Measurements from ENCODE around the gene KRT1.
"Not testable (repeated sequence)": the region's sequence is repeated elsewhere in the genome, so short reads cannot be mapped to it uniquely, and the experiment has no call there.

KRT1 gene

DNA sequence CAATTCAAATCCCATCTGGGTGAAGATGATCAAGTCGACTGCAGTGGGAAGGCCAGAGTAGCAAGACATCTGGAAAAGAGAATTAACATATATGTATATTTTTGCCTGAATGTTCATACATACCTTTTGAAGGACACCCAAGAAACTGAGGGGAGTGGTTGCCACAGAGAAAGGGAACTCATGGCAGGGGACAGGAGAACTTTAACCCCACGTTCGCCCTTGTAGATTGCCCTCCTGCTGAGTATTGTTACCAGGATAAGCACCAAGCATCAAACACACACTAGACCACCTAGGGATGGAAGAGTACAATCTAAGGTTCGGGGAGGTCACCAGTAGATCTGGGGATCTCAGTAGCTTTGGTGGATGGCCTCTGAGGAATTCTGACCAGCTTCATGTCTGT lies 9.7 kb downstream of the KRT1 start:
- Histone ChIP-seq H3K9me3 (replicated peaks; ENCODE audit: low read length) (no peaks in the 10 kb centered on the region), H3K36me3 (ENCODE audit: insufficient read depth, low read length) (no peaks in the 10 kb centered on the region), H3K4me3 (ENCODE audit: low read length) (no peak overlapping the region), H3K4me1 (ENCODE audit: control insufficient read depth, insufficient read depth, low read length) (no peaks in the 10 kb centered on the region), H3K4me2 (ENCODE audit: low read length) (no peak overlapping the region), H3K9ac (ENCODE audit: low read depth, low read length) (no peak overlapping the region), H3K27me3 (ENCODE audit: control insufficient read depth, insufficient read depth, low read length) (peaks cover 63% of the 10 kb centered on the region)

- not testable (repeated sequence) for H3K9me3 ChIP-seq (replicated peaks; ENCODE audit: low read length); H3K4me1 ChIP-seq (ENCODE audit: control insufficient read depth, insufficient read depth, low read length); H3K9ac ChIP-seq (ENCODE audit: low read depth, low read length); H3K4me2 ChIP-seq (ENCODE audit: low read length); H3K36me3 ChIP-seq (ENCODE audit: insufficient read depth, low read length); H3K4me3 ChIP-seq (ENCODE audit: low read length)
- H3K27me3 ChIP-seq (ENCODE audit: control insufficient read depth, insufficient read depth, low read length), result peaks cover 66% of the 10 kb centered on the region
These were observed 10.3 kb downstream of the KRT1 start for GRCh38 chr12:52669941-52670340.

- H3K9ac ChIP-seq (ENCODE audit: low read depth, low read length), result no peak overlapping the region
- no peaks in the 10 kb centered on the region for H3K36me3 ChIP-seq (ENCODE audit: insufficient read depth, low read length)
- no peaks in the 10 kb centered on the region for H3K9me3 ChIP-seq (replicated peaks; ENCODE audit: low read length)
- H3K4me2 ChIP-seq (ENCODE audit: low read length), result no peak overlapping the region
- H3K27me3 ChIP-seq (ENCODE audit: control insufficient read depth, insufficient read depth, low read length), result peaks cover 67% of the 10 kb centered on the region
- no peaks in the 10 kb centered on the region for H3K4me1 ChIP-seq (ENCODE audit: control insufficient read depth, insufficient read depth, low read length)
- H3K4me3 ChIP-seq (ENCODE audit: low read length), result no peak overlapping the region
These were observed 10.8 kb downstream of the KRT1 start for GRCh38 chr12:52669426-52669825.

DNA sequence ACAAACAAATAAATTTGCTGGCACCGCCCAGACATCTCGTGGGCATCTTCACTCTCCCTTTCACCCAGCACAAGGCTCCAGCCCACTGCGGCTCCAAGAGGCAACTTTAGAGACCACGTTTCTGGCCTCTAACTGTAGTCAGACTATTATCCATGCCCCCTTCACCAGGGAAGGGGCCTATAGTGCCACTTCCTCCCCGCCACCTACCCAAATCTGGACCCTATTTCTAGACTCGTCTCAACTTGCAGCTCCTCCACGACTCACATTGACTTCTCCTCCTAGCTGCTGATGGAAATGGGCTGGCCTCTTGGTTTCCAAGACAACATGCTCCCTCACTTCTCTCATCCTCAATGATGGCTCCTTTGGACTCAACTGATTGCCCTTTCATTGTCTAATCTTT lies 12.3 kb downstream of the KRT1 start:
- H3K4me1 ChIP-seq (ENCODE audit: control insufficient read depth, insufficient read depth, low read length), result no peaks in the 10 kb centered on the region
- no peaks in the 10 kb centered on the region for H3K9me3 ChIP-seq (replicated peaks; ENCODE audit: low read length)
- no peak overlapping the region for H3K4me2 ChIP-seq (ENCODE audit: low read length)
- H3K4me3 ChIP-seq (ENCODE audit: low read length), result no peak overlapping the region
- no peaks in the 10 kb centered on the region for H3K36me3 ChIP-seq (ENCODE audit: insufficient read depth, low read length)
- no peak overlapping the region for H3K9ac ChIP-seq (ENCODE audit: low read depth, low read length)
- H3K27me3 ChIP-seq (ENCODE audit: control insufficient read depth, insufficient read depth, low read length), result peaks cover 68% of the 10 kb centered on the region

GRCh38 chr12:52667509-52667908 lies 12.7 kb downstream of the KRT1 start:
- Histone ChIP-seq H3K4me2 (ENCODE audit: low read length) (no peak overlapping the region), H3K36me3 (ENCODE audit: insufficient read depth, low read length) (no peaks in the 10 kb centered on the region), H3K9ac (ENCODE audit: low read depth, low read length) (no peak overlapping the region), H3K27me3 (ENCODE audit: control insufficient read depth, insufficient read depth, low read length) (peaks cover 67% of the 10 kb centered on the region), H3K9me3 (replicated peaks; ENCODE audit: low read length) (no peaks in the 10 kb centered on the region), H3K4me3 (ENCODE audit: low read length) (no peak overlapping the region), H3K4me1 (ENCODE audit: control insufficient read depth, insufficient read depth, low read length) (no peaks in the 10 kb centered on the region)

GRCh38 chr12:52666471-52666870 lies 13.7 kb downstream of the KRT1 start:
- Histone ChIP-seq H3K27me3 (ENCODE audit: control insufficient read depth, insufficient read depth, low read length) (peaks cover 58% of the 10 kb centered on the region), H3K4me2 (ENCODE audit: low read length) (no peak overlapping the region), H3K4me1 (ENCODE audit: control insufficient read depth, insufficient read depth, low read length) (no peaks in the 10 kb centered on the region), H3K4me3 (ENCODE audit: low read length) (no peak overlapping the region), H3K9me3 (replicated peaks; ENCODE audit: low read length) (no peaks in the 10 kb centered on the region), H3K36me3 (ENCODE audit: insufficient read depth, low read length) (no peaks in the 10 kb centered on the region), H3K9ac (ENCODE audit: low read depth, low read length) (no peak overlapping the region)

DNA sequence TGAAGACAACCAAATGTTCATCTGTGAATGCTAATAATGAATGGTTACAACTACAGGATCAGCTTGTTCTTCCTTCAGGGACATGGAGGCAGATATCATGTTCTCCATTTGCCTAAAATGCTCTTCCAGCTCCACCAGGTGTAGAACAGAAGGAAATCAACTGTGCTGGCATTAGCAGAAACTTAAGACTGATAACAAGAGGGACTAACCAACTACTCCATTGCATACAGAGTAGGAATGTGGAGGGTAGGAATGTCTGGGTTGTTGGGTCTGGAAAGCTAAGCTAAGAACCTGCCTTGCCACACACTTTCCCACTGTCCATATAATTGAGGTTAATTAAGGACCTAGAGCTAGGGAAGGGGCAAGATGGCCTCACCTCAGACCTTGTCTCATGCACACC lies 16.8 kb downstream of the KRT1 start:
- peaks cover 59% of the 10 kb centered on the region for H3K27me3 ChIP-seq (ENCODE audit: control insufficient read depth, insufficient read depth, low read length)
- no peaks in the 10 kb centered on the region for H3K9me3 ChIP-seq (replicated peaks; ENCODE audit: low read length)
- no peak overlapping the region for H3K9ac ChIP-seq (ENCODE audit: low read depth, low read length)
- no peaks in the 10 kb centered on the region for H3K36me3 ChIP-seq (ENCODE audit: insufficient read depth, low read length)
- no peak overlapping the region for H3K4me2 ChIP-seq (ENCODE audit: low read length)
- no peak overlapping the region for H3K4me3 ChIP-seq (ENCODE audit: low read length)
- no peaks in the 10 kb centered on the region for H3K4me1 ChIP-seq (ENCODE audit: control insufficient read depth, insufficient read depth, low read length)

DNA sequence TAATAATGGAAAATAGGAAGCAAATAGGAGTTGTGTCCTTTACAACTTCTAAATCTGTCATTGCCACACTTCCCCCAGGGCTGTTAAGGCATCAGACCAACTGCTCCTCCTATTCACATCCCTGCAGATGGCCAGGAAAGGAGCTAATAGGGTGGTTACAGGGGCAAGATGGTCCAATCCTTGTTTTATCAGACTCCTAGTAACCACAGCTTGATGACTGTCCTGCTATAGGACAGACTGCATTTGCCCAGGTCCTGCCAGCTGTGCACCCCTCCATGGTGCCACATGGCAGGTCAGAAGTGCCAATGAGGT lies 17.3 kb downstream of the KRT1 start:
- Histone ChIP-seq H3K9me3 (replicated peaks; ENCODE audit: low read length) (no peaks in the 10 kb centered on the region), H3K4me3 (ENCODE audit: low read length) (no peak overlapping the region), H3K9ac (ENCODE audit: low read depth, low read length) (no peak overlapping the region), H3K27me3 (ENCODE audit: control insufficient read depth, insufficient read depth, low read length) (peaks cover 63% of the 10 kb centered on the region), H3K4me1 (ENCODE audit: control insufficient read depth, insufficient read depth, low read length) (no peaks in the 10 kb centered on the region), H3K4me2 (ENCODE audit: low read length) (no peak overlapping the region), H3K36me3 (ENCODE audit: insufficient read depth, low read length) (no peaks in the 10 kb centered on the region)

GRCh38 chr12:52662093-52662917 lies 17.9 kb downstream of the KRT1 start:
- Histone ChIP-seq H3K27me3 (ENCODE audit: control insufficient read depth, insufficient read depth, low read length) (peaks cover 64% of the 10 kb centered on the region), H3K4me1 (ENCODE audit: control insufficient read depth, insufficient read depth, low read length) (no peaks in the 10 kb centered on the region), H3K36me3 (ENCODE audit: insufficient read depth, low read length) (no peaks in the 10 kb centered on the region), H3K9me3 (replicated peaks; ENCODE audit: low read length) (no peaks in the 10 kb centered on the region), H3K9ac (ENCODE audit: low read depth, low read length) (no peak overlapping the region), H3K4me2 (ENCODE audit: low read length) (no peak overlapping the region), H3K4me3 (ENCODE audit: low read length) (no peak overlapping the region)

- Histone ChIP-seq H3K4me1 (ENCODE audit: control insufficient read depth, insufficient read depth, low read length) (no peaks in the 10 kb centered on the region), H3K27me3 (ENCODE audit: control insufficient read depth, insufficient read depth, low read length) (peaks cover 65% of the 10 kb centered on the region), H3K9ac (ENCODE audit: low read depth, low read length) (no peak overlapping the region), H3K4me3 (ENCODE audit: low read length) (no peak overlapping the region), H3K36me3 (ENCODE audit: insufficient read depth, low read length) (no peaks in the 10 kb centered on the region), H3K9me3 (replicated peaks; ENCODE audit: low read length) (no peaks in the 10 kb centered on the region), H3K4me2 (ENCODE audit: low read length) (no peak overlapping the region)
These were observed 18.5 kb downstream of the KRT1 start for GRCh38 chr12:52661668-52662067.

DNA sequence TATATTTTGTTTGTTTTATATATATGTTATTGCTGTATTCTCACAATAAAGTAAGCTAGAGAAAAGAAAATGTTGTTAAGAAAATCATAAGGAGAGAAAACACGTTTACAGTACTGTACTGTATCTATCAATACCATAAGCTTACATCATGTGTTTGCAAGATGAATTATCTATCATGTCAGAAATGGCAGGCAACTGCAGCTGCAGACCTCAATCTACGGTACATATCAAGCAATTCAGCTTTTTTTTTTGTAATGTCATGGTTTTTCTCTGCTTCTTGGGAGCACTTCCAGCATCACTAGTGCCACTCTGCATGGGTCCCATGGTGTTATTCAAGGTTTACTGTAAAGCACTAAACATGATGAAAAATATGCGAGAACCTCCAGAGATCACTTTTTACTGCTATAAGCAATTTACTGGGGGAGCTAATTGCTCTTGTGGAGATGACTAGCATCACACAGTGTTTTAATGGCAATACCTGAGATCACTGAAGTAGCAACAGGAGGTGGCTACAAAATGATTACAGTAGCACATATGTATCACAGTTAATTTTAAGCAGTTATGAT lies 19.2 kb downstream of the KRT1 start:
- no peak overlapping the region for H3K4me2 ChIP-seq (ENCODE audit: low read length)
- H3K9ac ChIP-seq (ENCODE audit: low read depth, low read length), result no peak overlapping the region
- H3K4me1 ChIP-seq (ENCODE audit: control insufficient read depth, insufficient read depth, low read length), result no peaks in the 10 kb centered on the region
- peaks cover 65% of the 10 kb centered on the region for H3K27me3 ChIP-seq (ENCODE audit: control insufficient read depth, insufficient read depth, low read length)
- H3K9me3 ChIP-seq (replicated peaks; ENCODE audit: low read length), result no peaks in the 10 kb centered on the region
- H3K36me3 ChIP-seq (ENCODE audit: insufficient read depth, low read length), result no peaks in the 10 kb centered on the region
- no peak overlapping the region for H3K4me3 ChIP-seq (ENCODE audit: low read length)

DNA sequence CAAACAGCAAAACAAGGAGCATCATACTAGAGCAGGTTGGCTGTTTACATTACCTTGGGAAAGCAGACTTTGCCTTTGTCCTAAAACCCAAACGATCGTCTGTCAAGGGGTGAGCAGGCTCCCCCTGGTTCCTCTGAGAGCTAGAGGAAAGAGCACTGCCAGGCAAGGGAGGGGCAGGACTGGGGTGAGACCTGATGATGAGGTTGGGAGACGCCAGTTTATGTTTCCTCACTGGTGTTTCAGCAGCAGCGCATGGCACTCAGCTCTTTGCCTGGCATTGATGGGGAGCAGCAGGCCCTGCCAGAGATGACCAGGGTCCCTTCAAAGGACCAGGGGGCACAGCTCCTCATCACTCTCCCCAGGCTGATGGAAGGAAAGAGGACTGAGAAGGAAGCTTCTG lies 20.3 kb downstream of the KRT1 start:
- Histone ChIP-seq H3K27me3 (ENCODE audit: control insufficient read depth, insufficient read depth, low read length) (peaks cover 57% of the 10 kb centered on the region), H3K4me3 (ENCODE audit: low read length) (no peak overlapping the region), H3K4me1 (ENCODE audit: control insufficient read depth, insufficient read depth, low read length) (no peaks in the 10 kb centered on the region), H3K9ac (ENCODE audit: low read depth, low read length) (no peak overlapping the region), H3K36me3 (ENCODE audit: insufficient read depth, low read length) (no peaks in the 10 kb centered on the region), H3K4me2 (ENCODE audit: low read length) (no peak overlapping the region), H3K9me3 (replicated peaks; ENCODE audit: low read length) (no peaks in the 10 kb centered on the region)

Measured in skeletal muscle satellite cell (primary cell).